ENCODE measurements around the gene TTC28. TPM values are rescaled to one million over a fixed set of nuclear protein-coding genes. Genes with fewer than 3 reads are reported as not detected.

Gene TTC28
- polyA plus RNA-seq, 6 donors from 2014 or later: 2.2 to 5.0 (median 2.9) TPM

GRCh38 chr22:28019360-28019759 is 660.3 kb downstream of the TTC28 start:
- peak overlapping the region in 1 of 6 donors; percentile 48 for H3K27ac Mint-ChIP-seq
- DNase-seq (no peak), ATAC-seq (ENCODE audit: low read depth in 2 of 2) (no peak)
- H3K27me3 Mint-ChIP-seq: no peaks in the 10 kb centered on the region
- peaks cover 0 to 6% (median 4%) of the 10 kb centered on the region in 3 donors for H3K4me1 Mint-ChIP-seq
- no peaks in the 10 kb centered on the region for H3K9me3 Mint-ChIP-seq
- no peaks in the 10 kb centered on the region for H3K36me3 Mint-ChIP-seq
- no peak overlapping the region for H3K4me3 Mint-ChIP-seq

- Mint-ChIP-seq H3K9me3 (no peaks in the 10 kb centered on the region), H3K36me3 (no peaks in the 10 kb centered on the region)
- no peak for ATAC-seq (ENCODE audit: low read depth in 2 of 2)
Observed at GRCh38 chr22:28018461-28018927, 661.1 kb downstream of the TTC28 start.

GRCh38 chr22:28017859-28018258 is 661.8 kb downstream of the TTC28 start:
- Mint-ChIP-seq H3K9me3 (no peaks in the 10 kb centered on the region), H3K4me3 (no peak overlapping the region), H3K27ac (no peak overlapping the region), H3K36me3 (no peaks in the 10 kb centered on the region), H3K4me1 (peaks cover 0 to 6% (median 4%) of the 10 kb centered on the region in 3 donors), H3K27me3 (no peaks in the 10 kb centered on the region)
- DNase-seq (no peak), ATAC-seq (ENCODE audit: low read depth in 2 of 2) (no peak)

More at GRCh38 chr22:28018461-28018927, 661.1 kb downstream of the TTC28 start:
- no peak overlapping the region for H3K27ac Mint-ChIP-seq
- DNase-seq: no peak
- no peaks in the 10 kb centered on the region for H3K27me3 Mint-ChIP-seq
- no peak overlapping the region for H3K4me3 Mint-ChIP-seq
- peaks cover 0 to 6% (median 4%) of the 10 kb centered on the region in 3 donors for H3K4me1 Mint-ChIP-seq

DNA sequence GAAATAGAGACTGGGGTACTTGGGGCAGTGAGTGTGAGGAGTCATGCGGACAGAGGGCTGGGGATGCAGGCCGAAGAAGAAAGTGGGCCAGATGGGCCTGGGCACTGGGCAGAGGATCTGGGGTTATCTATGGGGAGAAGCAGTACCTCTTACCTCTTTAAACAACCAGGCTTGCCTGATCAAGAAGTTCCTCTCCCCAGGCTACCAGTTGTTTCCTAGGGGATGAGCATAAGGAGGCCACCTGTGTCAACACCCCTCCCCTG is 662.2 kb downstream of the TTC28 start:
- Mint-ChIP-seq H3K27me3 (no peaks in the 10 kb centered on the region), H3K36me3 (no peaks in the 10 kb centered on the region), H3K4me1 (peaks cover 0 to 6% (median 4%) of the 10 kb centered on the region in 3 donors), H3K9me3 (no peaks in the 10 kb centered on the region), H3K4me3 (no peak overlapping the region), H3K27ac (peak overlapping the region in 1 of 6 donors; percentile 44)
- DNase-seq: no peak
- ATAC-seq (ENCODE audit: low read depth in 2 of 2): no peak

DNA sequence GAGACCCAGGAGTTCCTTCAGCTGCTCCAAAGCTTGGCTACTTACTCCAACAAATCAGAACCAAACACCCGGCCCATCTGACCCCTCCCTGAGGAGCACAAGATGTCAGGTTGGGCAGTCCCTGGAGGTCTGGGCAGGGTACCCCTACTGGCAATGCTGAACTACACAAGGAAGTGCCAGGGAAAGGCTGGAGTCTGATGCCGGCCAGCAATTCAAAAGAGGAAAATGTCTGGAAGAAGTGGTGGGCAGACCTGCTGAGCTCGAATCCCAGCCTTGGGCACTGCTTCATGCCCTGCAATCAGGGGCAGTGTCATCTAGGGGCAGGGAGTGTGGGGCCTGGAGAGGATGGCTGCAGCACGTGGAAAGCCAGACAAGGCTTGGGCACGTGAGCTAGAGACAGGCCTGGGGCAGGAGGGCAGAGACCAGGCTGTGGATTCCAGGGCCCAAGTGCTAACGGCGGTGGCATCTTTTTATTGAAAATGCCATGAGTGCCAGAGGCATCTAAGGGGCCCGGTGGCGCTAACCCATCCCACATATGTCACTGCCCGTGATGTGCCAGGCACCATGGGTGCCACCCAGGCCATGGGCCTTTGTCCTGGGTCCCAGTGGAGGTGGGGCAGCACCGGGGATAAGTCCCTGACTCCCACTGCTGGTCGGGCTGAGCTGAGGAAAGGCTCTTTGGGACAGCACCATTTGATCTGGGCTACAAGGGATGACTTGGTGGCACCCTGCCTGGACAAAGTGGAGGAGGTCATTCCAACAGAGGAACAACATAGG is 662.7 kb downstream of the TTC28 start:
- no peak for ATAC-seq (ENCODE audit: low read depth in 2 of 2)
- DNase-seq: no peak
- H3K9me3 Mint-ChIP-seq: no peaks in the 10 kb centered on the region
- no peak overlapping the region for H3K4me3 Mint-ChIP-seq
- no peaks in the 10 kb centered on the region for H3K27me3 Mint-ChIP-seq
- H3K4me1 Mint-ChIP-seq: peaks cover 0 to 6% (median 4%) of the 10 kb centered on the region in 3 donors
- H3K36me3 Mint-ChIP-seq: no peaks in the 10 kb centered on the region
- H3K27ac Mint-ChIP-seq: peak overlapping the region in 1 of 6 donors; percentile 44

GRCh38 chr22:28015676-28016601 is 663.7 kb downstream of the TTC28 start:
- Mint-ChIP-seq H3K27ac (no peak overlapping the region), H3K4me1 (peaks cover 0 to 6% (median 4%) of the 10 kb centered on the region in 3 donors), H3K9me3 (no peaks in the 10 kb centered on the region), H3K4me3 (no peak overlapping the region), H3K36me3 (no peaks in the 10 kb centered on the region), H3K27me3 (no peaks in the 10 kb centered on the region)
- DNase-seq: no peak
- ATAC-seq (ENCODE audit: low read depth in 2 of 2): no peak

DNA sequence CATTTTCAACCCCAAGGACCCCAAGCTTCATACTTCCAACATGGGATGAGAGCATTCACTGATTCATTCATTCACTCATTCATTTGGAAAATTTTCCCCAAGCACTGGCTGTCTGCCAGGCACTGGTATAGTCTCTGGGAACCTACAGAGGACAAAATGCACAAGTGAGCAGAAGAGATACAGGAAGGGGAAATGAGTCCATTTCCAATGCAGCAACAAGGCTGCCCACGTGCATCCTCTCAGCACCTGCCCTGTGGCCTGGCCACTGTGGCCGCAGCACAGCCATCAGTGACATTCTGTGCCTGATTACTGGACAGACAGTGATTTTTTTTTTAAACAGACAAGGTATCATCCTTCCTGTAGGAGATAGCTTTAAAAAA is 664.6 kb downstream of the TTC28 start:
- ATAC-seq (ENCODE audit: low read depth in 2 of 2): no peak
- no peak overlapping the region for H3K4me3 Mint-ChIP-seq
- H3K27me3 Mint-ChIP-seq: no peaks in the 10 kb centered on the region
- DNase-seq: no peak
- H3K9me3 Mint-ChIP-seq: no peaks in the 10 kb centered on the region
- H3K27ac Mint-ChIP-seq: no peak overlapping the region
- H3K36me3 Mint-ChIP-seq: no peaks in the 10 kb centered on the region
- H3K4me1 Mint-ChIP-seq: peaks cover 0 to 6% (median 2%) of the 10 kb centered on the region in 3 donors

DNA sequence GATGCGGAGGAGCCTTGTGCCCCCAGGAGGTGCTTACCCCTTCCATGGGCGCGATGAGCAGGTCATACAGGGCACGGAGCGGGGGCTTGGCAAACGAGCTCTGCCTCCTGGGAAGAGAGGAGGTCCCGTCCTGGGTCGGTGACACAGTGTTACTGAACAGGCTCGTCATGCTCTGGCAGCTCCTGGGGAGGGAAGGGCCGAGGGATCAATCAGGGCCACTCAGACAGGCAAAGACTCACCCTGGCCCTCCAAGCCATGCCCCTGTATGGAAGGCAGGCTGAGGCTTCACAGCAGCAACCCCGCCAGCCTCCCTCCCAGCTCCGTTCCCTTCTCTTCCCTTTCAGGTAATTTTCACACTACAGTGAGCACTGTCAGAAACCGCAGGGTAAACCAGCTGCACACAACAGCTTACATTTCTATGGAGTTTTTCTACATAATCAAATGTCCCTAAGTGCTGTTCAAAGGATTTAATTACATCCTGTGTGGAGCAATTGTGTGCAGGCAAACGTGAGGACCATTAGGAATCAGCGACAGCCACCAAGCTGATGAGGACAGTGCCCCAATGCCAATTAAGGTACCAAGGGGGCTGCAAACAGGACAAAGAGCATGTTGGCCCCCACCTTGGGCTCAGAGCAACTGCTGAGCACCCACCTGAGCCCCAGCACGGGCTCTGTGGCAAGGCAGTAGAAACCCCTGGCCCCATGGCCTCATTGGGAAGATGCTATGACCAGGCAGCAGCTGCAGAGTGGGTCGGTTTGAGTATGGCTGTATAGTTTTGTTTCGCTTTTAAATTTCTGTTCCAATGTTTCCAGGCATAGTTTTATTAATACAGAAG is 665.2 kb downstream of the TTC28 start:
- H3K4me1 Mint-ChIP-seq: peaks cover 0 to under 1% (median 0%) of the 10 kb centered on the region in 3 donors
- no peaks in the 10 kb centered on the region for H3K9me3 Mint-ChIP-seq

GRCh38 chr22:28013611-28014010 is 666.0 kb downstream of the TTC28 start:
- Mint-ChIP-seq H3K9me3 (no peaks in the 10 kb centered on the region), H3K27me3 (no peaks in the 10 kb centered on the region), H3K4me1 (no peaks in the 10 kb centered on the region), H3K4me3 (no peak overlapping the region), H3K36me3 (no peaks in the 10 kb centered on the region), H3K27ac (no peak overlapping the region)
- ATAC-seq (ENCODE audit: low read depth in 2 of 2) (no peak), DNase-seq (no peak)

More for the DNA sequence above, 665.2 kb downstream of the TTC28 start:
- no peaks in the 10 kb centered on the region for H3K36me3 Mint-ChIP-seq
- DNase-seq (no peak), ATAC-seq (ENCODE audit: low read depth in 2 of 2) (no peak)
- H3K4me3 Mint-ChIP-seq: no peak overlapping the region
- no peaks in the 10 kb centered on the region for H3K27me3 Mint-ChIP-seq
- H3K27ac Mint-ChIP-seq: no peak overlapping the region

DNA sequence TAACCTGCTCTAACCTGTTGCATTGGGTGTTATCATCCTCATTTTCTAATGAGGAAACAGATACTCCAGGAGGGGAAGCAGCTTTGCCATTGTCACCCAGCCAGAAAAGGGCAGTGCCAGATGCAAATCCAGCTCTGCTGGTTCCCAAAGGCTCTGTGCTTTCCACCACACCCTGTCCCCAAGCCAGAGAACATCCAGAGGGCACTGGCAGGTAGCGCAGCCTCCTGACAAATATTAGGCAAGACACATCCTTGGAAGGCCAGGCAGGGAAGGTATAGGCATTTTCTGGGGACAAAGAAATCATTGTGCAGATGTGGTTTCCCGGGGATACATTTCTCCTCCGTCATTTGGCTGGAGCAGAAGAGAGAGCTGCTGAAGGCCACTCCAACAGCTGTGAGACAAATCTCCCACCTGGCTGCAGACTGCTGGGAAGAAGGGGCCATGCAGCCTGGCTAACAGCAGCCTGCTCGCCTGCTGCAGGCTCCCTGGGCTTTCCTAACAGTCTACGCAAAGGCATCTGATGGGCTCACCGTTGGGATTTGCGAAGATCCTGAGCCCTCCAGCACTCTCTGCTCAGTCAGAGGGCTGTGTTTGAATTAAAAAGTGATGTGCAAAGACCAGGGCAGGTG is 666.7 kb downstream of the TTC28 start:
- Mint-ChIP-seq H3K9me3 (no peaks in the 10 kb centered on the region), H3K27ac (no peak overlapping the region), H3K4me3 (no peak overlapping the region), H3K36me3 (no peaks in the 10 kb centered on the region), H3K4me1 (no peaks in the 10 kb centered on the region), H3K27me3 (no peaks in the 10 kb centered on the region)
- DNase-seq (no peak), ATAC-seq (ENCODE audit: low read depth in 2 of 2) (no peak)

DNA sequence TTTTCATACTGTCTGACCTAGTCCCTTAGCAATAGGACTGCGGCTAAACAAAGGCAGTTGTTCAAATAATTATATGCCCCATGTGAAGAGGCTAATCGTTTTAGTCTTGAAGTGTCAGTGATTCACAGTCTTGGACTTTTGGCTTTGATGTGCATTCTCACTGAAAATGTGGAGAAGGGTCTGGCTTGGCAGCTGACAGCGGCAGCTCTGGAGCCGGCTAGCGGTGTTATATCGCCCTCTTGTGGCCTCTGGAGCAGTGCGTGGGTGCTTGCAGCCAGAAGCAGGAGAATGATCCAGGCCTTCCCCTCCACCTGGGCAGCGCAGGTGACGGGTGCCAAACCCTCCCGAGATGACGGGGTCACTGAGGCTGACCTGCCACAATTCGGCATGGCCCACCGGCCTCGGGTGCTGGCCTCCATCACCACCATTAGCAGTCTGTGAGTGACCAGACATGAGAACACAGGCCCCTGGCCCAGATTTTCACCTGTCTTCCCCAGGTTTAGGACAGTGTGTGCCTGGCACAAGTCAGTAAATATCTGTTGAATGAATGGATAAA is 670.3 kb downstream of the TTC28 start:
- Mint-ChIP-seq H3K9me3 (no peaks in the 10 kb centered on the region), H3K27ac (no peak overlapping the region), H3K27me3 (no peaks in the 10 kb centered on the region), H3K36me3 (no peaks in the 10 kb centered on the region), H3K4me3 (no peak overlapping the region), H3K4me1 (no peaks in the 10 kb centered on the region)
- ATAC-seq (ENCODE audit: low read depth in 2 of 2) (peak; percentile 75 to 81), DNase-seq (peak; percentile 61)

GRCh38 chr22:28008649-28009048 is 671.0 kb downstream of the TTC28 start:
- no peaks in the 10 kb centered on the region for H3K36me3 Mint-ChIP-seq
- no peak overlapping the region for H3K4me3 Mint-ChIP-seq
- no peaks in the 10 kb centered on the region for H3K27me3 Mint-ChIP-seq
- no peak overlapping the region for H3K27ac Mint-ChIP-seq
- DNase-seq (no peak), ATAC-seq (ENCODE audit: low read depth in 2 of 2) (no peak)
- no peaks in the 10 kb centered on the region for H3K9me3 Mint-ChIP-seq
- H3K4me1 Mint-ChIP-seq: no peaks in the 10 kb centered on the region

- no peak overlapping the region for H3K27ac Mint-ChIP-seq
- no peaks in the 10 kb centered on the region for H3K27me3 Mint-ChIP-seq
- H3K4me1 Mint-ChIP-seq: no peaks in the 10 kb centered on the region
- DNase-seq (no peak), ATAC-seq (ENCODE audit: low read depth in 2 of 2) (no peak)
- no peaks in the 10 kb centered on the region for H3K36me3 Mint-ChIP-seq
- H3K4me3 Mint-ChIP-seq: no peak overlapping the region
- no peaks in the 10 kb centered on the region for H3K9me3 Mint-ChIP-seq
Observed at GRCh38 chr22:28008056-28008455, 671.6 kb downstream of the TTC28 start.
